GM15510 (cell line): ENCODE data around the gene PLEKHG5.

Source experiments
- POLR2A ChIP-seq: IDR thresholded peaks from 3 replicates; pipeline ENCODE4 v1.6.1; 2011; ENCODE audit warnings: borderline replicate concordance; ENCODE audit not compliant: insufficient read length; ENCODE audit errors: extremely low read depth

Gene PLEKHG5, protein sequence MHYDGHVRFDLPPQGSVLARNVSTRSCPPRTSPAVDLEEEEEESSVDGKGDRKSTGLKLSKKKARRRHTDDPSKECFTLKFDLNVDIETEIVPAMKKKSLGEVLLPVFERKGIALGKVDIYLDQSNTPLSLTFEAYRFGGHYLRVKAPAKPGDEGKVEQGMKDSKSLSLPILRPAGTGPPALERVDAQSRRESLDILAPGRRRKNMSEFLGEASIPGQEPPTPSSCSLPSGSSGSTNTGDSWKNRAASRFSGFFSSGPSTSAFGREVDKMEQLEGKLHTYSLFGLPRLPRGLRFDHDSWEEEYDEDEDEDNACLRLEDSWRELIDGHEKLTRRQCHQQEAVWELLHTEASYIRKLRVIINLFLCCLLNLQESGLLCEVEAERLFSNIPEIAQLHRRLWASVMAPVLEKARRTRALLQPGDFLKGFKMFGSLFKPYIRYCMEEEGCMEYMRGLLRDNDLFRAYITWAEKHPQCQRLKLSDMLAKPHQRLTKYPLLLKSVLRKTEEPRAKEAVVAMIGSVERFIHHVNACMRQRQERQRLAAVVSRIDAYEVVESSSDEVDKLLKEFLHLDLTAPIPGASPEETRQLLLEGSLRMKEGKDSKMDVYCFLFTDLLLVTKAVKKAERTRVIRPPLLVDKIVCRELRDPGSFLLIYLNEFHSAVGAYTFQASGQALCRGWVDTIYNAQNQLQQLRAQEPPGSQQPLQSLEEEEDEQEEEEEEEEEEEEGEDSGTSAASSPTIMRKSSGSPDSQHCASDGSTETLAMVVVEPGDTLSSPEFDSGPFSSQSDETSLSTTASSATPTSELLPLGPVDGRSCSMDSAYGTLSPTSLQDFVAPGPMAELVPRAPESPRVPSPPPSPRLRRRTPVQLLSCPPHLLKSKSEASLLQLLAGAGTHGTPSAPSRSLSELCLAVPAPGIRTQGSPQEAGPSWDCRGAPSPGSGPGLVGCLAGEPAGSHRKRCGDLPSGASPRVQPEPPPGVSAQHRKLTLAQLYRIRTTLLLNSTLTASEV

DNA sequence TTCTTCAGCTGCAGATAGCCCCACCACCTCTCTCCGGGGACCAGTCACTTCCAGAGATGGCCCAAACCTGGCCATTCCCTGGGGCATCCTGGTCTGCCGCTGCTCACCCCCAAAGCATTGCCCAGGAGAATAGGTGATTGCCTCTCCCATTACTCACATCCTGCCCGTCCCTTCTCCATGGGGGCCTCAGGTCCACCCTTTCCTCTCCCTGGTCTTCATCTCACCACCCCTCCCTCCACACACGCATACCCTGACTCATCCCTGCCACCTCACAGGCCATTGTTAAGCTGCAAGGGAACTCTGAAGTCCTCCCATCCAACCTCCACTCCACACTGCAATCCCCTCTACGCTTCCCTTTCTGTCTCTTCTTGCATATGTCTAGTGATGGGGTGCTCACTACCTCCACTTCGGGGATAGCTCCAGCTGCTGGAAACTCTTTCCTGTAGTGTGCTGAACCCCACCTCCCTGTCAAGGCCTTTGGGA, at the start of gene PLEKHG5:
PLEKHG5 (minus strand) TSS at position 188 of the 483 bp plus-strand sequence. CDS start 14,096 bp downstream, outside the sequence.
- TF ChIP-seq POLR2A, result no peak

DNA sequence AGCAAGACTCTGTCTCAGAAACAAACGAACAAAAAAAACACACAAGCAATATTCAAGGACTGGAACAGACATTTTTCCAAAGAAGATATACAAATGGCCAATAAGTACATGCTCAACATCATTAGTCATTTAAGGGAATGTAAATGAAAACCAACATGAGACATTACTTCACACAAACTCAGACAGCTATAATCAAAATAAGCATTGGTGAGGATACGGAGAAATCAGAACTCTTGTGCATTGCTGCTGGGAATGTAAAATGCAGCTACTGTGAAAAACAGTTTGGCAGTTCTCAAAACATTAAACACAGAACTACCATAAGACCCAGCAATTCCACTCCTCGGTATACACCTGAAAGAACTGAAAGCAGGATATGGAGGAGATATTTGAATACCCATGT, 47.5 kb upstream of the PLEKHG5 start:
- no peak for TF ChIP-seq POLR2A

DNA sequence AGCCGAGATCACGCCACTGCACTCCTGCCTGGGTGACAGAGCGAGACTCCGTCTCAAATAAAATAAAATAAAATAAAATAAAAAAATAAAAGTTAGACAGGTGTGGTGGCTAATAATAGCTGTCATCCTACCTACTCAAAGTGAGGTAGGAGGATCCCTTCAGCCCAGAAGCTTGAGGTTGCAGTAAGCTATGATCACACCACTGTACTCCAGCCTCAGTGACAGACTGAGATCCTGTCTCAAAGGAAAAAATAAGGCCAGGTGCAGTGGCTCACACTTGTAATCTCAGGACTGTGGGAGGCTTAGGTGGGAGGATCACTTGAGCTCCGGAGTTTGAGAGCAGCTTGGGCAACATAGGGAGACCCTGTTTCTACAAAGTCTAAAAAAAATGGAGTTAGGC, 44.8 kb upstream of the PLEKHG5 start:
- TF ChIP-seq POLR2A, result no peak

DNA sequence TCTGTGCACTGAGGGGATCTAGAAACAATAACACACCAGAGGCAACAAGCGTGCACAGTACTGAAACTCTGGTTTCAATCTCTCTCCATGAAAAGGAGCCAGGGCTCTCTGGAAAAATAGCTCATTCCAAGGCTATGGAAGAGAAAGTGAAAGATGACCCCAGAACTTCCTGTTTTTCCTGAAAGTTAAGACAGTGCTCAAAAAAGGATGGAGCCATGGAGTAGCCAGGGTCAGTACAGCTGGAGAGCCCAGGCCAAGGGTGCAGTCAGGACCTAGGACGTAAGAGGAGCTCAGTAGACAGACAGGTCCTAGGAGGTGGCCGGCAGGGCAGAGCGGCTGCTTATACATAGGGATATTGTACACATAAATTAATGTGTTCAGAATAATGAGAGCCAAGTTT, 43.7 kb upstream of the PLEKHG5 start:
- no peak for TF ChIP-seq POLR2A

DNA sequence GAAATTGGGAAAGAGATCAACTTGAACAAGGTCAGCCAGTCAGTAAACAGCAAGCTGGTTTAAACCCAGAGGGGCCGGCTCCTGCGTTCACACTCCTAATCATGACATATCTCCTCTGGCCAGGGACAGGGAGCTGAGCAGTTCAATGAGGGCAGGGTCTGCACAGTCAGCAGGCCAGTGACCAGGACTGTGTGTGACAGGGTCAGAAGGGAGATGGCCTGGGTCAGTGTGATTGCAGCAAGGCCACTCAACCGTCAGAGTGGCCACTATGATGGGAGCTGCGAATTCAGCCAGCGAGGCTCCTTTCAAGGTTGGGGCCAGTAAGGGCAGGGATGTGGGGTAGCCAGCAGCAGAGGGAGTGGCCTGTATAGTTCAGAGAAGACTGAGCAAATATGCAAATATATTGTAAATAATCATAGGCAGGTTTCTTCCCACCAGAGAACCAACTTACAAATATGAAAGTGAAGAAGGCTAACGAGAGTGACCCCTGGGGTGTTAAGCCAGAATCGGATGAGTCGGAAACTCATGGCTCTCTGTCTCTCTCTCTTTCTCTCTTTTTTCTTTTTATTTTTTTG, 42.9 kb upstream of the PLEKHG5 start:
- TF ChIP-seq POLR2A, result no peak

DNA sequence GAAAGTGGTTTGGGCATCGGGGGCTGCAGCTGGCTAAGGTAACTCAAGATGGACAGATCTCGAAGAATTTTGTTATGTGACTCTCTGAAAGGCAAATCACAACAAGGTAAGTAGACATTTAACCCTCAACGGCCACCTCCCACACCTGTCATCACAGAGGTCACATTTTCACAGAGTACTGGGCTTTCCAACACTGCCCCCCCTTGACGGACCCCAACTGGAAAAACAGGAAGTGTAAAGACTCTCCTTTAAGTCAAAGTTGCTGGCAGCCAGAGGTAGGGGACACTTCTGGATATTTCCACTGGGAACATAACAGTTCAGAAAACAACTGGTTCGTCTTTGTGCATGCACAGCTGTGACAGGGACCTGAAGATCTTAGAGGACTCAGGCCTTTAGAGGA, 40.5 kb upstream of the PLEKHG5 start:
- TF ChIP-seq POLR2A, result no peak

DNA sequence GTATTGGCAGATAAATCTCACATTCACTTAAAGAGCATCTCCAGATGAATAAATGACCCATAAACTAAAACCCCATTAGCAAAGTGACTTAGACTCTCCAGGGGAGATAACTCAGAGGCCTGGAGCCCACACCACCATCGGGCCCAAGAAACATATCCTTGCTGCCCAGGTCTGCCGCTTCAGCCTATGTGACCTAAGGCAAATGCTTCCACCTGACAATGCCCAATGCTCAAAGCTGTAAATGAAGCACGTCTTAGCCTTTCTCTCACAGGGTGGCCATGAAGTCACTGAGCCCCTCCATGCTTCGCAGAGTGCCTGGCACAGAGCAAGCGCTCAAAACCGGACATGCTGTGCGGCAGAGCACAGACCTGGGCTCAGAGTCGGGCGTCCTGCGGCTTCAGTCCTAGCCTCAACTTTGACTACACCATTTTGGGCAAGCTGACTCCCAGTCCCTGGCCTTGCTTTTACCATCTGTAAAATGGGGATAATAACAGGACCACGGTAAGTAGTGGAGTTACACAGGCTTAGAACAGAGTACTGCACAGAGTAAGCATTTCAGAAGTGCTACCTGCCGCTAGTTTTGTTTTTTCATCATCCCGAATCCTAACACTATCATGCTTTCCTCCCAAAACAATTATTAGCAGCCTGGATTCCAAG, 39.2 kb upstream of the PLEKHG5 start:
- no peak for TF ChIP-seq POLR2A

DNA sequence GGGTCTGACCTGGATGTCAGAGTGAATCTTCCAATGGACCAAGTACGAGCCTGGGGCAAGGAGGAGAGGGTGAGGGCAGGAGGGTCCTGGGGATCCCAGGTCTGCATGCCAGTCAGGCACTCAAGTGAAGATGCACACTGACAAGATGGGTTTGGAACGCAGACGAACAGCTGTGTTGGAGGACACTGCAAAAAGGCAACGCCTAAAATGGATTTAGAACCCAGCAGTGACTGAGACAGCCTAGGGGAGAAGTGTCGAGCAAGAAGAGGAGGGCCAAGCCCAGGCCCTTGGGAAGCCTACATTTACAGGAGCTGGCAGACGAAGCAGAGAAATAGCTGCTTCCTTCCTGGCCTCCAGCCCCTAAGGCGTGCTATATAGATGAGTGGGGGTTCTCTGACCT, 37.0 kb upstream of the PLEKHG5 start:
- no peak for TF ChIP-seq POLR2A

DNA sequence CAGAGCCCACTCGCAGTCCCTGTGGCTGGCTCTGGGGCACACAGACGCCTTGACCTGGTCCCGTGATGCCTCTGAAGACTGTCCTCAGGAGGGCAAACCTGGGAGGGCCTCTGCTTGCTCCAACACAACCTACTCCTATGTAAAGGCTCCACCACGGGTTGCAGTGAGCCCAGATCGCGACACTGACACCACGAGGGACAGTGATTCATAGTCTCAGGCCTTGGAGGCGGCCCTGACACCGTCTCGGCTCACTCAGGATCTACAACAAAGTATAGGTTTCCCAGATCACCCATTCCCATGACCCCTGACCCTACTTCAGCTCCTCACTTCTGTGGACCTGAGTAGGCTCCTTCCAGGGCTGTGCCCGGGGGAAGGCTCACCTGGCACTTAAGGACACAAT, 34.8 kb upstream of the PLEKHG5 start:
- TF ChIP-seq POLR2A, result no peak

DNA sequence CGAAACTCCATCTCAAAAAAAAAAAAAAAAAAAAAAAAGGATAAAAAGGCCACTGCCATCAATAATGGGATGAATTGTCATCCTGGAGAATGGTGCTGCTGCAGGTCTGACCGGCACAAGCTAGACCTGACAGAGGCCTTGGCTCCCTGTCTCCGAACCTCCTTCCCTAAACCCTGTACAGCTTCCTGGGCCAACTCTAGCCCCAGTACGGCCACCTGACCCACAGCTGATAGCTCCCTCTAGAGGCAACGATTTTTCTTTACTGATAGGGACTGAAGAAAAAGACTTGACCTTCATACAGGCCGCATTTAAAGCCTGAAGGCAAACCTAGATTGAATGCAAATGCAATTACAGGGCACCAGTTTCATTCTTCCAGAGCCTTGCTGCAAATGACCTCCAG, 32.1 kb upstream of the PLEKHG5 start:
- TF ChIP-seq POLR2A, result no peak

DNA sequence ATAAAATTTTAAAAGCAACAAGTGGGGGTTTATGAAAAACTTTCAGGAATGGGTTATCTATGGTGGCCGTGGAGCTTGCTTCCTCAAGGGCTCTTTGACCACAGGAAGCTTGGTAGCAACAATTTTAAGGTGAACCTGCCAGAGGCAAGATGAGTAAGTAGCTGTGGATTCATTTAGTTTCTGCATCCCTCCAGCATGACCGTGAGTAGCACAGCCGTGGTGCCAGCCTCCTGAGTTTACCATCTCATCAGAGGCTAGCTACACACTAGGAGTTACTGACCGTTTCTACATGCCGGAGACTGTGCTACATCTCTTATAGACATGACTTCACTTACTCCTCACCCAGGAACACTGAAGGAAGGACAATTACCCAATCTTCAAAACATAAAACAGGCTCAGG, 30.1 kb upstream of the PLEKHG5 start:
- no peak for TF ChIP-seq POLR2A

DNA sequence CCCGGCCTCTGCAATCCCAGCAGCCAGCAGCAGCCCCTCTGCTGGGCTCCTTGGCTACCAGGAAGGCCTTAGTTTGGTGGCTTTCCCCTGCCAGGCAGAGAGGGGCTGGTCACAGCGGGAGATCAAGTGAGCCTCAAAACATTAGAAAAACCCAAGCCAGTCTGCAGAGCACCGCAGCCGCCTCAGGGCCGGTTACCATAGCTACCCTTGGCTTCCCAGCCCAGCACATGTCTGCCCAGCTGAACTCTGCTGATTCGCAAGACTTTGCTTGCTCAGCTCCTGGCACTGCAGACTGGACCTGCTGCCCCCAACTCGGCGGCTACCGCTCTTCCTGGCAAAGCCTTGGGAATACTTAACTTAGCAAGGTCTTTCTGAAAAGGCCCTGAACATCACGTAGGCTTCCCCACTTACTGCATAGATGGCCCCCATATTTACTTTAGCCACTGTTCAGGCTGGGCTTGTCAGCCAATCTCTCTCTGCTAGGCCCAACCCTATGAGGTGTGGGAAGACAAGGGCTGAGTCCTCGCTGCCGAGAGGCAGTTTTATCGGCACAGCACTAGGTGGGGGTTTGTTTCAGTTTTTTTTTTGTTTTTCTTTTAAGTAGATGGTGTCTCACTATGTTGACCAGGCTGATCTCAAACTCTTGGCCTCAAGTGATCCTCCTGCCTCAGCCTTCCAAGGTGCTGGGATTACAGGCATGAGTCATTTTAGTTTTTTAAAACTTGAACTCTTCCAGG, 28.6 kb upstream of the PLEKHG5 start:
- no peak for TF ChIP-seq POLR2A

DNA sequence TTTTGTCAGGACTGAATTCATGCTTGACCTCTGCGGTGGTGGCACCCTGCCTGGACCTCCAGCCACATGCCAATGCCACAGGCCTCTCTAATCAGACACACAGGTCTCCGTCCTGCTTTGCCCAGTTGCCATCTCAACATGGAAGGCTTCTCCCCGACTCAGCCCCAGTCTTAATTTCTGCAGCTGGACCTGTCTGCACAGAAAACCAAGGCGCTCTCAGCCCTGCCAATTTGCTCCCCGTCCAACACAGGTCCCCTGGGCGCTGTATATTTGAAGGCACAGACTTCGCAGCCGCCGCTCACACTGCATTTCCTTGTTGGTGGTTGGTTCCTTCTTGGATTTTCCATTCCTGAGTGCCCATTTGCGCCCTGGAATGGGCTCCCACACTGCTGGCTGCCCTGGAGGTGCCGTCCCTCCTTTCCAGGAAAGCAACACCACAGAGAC, 28.0 kb upstream of the PLEKHG5 start:
- TF ChIP-seq POLR2A, result no peak

DNA sequence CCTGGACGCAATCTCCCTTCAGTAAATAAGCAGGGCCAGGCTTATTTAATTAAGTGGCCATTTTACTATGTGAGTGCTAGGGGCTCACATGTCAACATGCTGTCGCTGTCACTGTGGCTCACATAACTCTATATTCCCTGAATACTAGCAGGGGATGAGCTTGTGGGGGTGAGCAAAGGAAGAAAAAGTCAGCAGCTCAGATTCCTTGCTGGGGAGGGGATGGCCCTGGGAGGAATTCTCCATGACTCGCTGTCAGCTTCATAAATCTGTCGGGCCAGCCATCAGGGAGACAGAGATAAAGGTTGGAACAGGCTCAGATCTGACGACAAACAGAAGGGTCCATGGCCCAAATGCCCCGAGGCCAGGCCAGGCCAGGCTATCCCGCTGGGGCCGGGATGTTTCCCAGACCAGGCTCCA, 26.0 kb upstream of the PLEKHG5 start:
- no peak for TF ChIP-seq POLR2A
